ENCODE data around the gene MATK.

DNA sequence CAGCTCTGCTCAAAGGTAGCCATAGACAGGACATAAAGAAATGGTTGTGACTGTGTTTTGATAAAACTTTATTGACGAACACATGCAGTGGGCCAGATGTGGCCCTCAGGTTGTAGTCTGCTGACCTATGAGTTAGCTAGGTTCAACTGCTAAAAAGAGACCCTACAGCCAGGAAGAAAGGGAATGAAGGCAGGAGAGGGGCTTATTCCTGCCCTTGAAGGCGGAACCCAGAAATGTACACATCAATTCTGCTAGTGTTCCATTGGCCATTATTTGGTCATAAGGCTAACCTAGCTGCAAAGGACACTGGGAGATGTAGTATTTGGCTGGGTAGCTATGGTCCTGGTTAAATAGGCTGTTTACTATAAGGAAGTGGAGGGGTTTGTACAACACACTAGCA is 42.7 kb downstream of the MATK start:
- TF ChIP-seq CTCF (IDR thresholded peaks at IDR 0.05), result no peak
- no peak for TF ChIP-seq ZFX (IDR thresholded peaks at IDR 0.05; ENCODE audit: borderline replicate concordance)

All from 22Rv1 (cell line).